GM12878 (cell line): ENCODE measurements around the gene PNMA8C. TPM values are rescaled to one million over a fixed set of nuclear protein-coding genes. Genes with fewer than 3 reads are reported as not detected.

Source experiments
- EP300 ChIP-seq, 2 experiments: fragments of 150-350 bp in 1 of 2; IDR thresholded peaks; 2 replicates each; pipeline ENCODE4 v1.6.1; 2011 to 2012; ENCODE audit warnings: low read depth in 2 of 2, low read length in 2 of 2, borderline replicate concordance in 1 of 2, improper control_type of control experiment in 1 of 2, inconsistent platforms in 1 of 2; ENCODE audit not compliant: control insufficient read depth in 1 of 2
- NFYA ChIP-seq: IDR thresholded peaks from 2 replicates; pipeline ENCODE4 v1.6.1; 2011; ENCODE audit warnings: low read depth, mild to moderate bottlenecking, low read length, improper control_type of control experiment, borderline replicate concordance
- ZBTB11 ChIP-seq: fragments of 450-650 bp; formaldehyde crosslinking; IDR thresholded peaks from 2 replicates; pipeline ENCODE4 v1.5.0; 2022; ENCODE audit warnings: mild to moderate bottlenecking, missing genetic modification characterization
- ZBTB40 ChIP-seq: fragments of 450-650 bp; IDR thresholded peaks from 2 replicates; pipeline ENCODE4 v1.6.1; 2016; ENCODE audit warnings: mild to moderate bottlenecking, moderate library complexity, borderline replicate concordance
- polyA plus RNA-seq, 11 experiments: library from polyadenylated mRNA; depleted of rRNA in 4 of 11; unstranded in 6 of 11; stranded (reverse) in 5 of 11; fragments of >200 nt; fragmentation: Nextera tagmentation in 4 of 11; fragmentation: Illumina TruSeq in 1 of 11; extraction: Ambion mirVana in 4 of 11; extraction: Trizol in 1 of 11; gene quantifications; 1 replicate in 1 of 11; 2 replicates in 10 of 11; pipeline versions ENCODE4 v1.2.1 to v1.2.3, GENCODE V29; 2011 to 2016; ENCODE audit warnings: inconsistent platforms in 2 of 11, missing spikeins in 2 of 11, low read depth in 1 of 11
- total RNA-seq, 4 experiments: library from RNA; depleted of rRNA in 3 of 4; stranded (reverse); fragments of >200 nt in 3 of 4; fragmentation: Illumina TruSeq in 1 of 4; extraction: Trizol in 1 of 4; gene quantifications; 2 replicates each; pipeline versions ENCODE4 v1.2.1 to v1.2.3, GENCODE V29; 2013 to 2021

The PNMA8C gene
- total and polyA plus RNA-seq, 10 of the 15 experiments (the other 5 are each of a cell fraction or from before 2014, with no cell fraction given) = not detected

GRCh38 chr19:46472592-46472991 is 43.9 kb upstream of the PNMA8C start (continued):
- no peak for TF ChIP-seq ZBTB40
- TF ChIP-seq NFYA = no peak
- TF ChIP-seq EP300 (IDR thresholded peaks at IDR 0.05; ENCODE audit: borderline replicate concordance in 1 of 2, control insufficient read depth in 1 of 2, low read depth in 2 of 2, low read length in 2 of 2) = no peak
- TF ChIP-seq ZBTB11 = no peak
